NCI-H1092 (cell line): Measurements from ENCODE around the gene PARP16.

Source experiments
- DNase-seq: peaks from one replicate; lab custom pipeline; 2025; lab: John Stamatoyannopoulos, UW

PARP16 gene, protein sequence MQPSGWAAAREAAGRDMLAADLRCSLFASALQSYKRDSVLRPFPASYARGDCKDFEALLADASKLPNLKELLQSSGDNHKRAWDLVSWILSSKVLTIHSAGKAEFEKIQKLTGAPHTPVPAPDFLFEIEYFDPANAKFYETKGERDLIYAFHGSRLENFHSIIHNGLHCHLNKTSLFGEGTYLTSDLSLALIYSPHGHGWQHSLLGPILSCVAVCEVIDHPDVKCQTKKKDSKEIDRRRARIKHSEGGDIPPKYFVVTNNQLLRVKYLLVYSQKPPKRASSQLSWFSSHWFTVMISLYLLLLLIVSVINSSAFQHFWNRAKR

GRCh38 chr15:65286704-65287519 is at the start of gene PARP16:
Gene PARP16, minus strand, starts transcription at chr15:65286883. Its CDS starts 457 bp downstream, at chr15:65286426.
- DNase-seq: peak; percentile 81

GRCh38 chr15:65335278-65336055 is 48.8 kb upstream of the PARP16 start:
- no peak for DNase-seq

GRCh38 chr15:65334586-65335231 is 48.0 kb upstream of the PARP16 start:
- DNase-seq: no peak

DNA sequence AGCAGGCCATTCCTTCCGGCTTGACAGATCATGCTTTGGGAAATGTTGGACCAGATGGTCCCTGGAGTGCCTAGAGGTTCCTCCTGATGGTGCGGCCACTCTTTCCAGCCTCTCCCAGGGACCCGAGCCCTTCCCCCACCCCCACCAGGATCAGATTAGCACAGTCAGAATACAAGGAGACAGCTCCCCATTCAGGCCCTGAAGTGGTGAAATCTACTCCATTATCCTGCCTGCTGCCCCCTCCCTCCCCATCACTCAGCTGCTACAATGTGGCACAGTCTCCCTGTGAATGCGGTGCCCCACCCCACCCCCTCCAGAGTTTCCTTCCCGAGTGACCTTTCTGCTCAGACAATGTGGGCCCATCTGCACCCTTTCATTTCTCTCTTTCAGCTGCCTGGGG is 47.2 kb upstream of the PARP16 start:
- no peak for DNase-seq

DNA sequence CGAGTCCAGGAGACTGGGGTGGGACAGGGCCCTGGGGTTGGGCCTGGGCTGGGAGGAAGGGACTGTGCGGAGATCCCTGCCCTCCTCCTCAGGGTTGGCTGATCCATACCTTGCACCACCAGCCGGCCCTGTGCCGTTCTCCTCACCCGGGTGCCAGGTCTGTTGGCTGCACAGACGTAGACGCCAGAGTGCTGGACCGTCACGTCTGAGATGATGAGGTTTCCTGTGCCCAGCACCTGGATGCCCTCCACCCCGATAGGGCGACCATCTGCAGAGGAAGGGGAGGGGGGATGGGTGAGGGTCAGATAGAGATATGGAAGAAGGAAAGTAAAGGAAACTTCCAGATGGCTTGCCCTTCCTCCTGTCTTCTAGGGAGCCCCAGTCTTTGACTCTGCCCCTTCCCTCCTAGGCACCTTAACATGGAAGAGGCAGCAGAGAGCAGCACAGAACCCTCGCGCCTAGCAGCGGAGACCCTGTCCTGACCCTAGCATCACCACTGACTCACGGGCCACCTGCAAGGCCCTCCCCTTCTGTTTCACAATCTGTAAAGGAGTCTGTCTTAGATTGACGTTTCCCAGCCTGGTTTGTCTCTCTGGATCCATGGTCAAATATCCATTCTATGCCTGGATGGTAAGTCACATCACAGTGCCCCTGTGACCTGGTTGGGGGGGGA is 46.6 kb upstream of the PARP16 start:
- DNase-seq: no peak

DNA sequence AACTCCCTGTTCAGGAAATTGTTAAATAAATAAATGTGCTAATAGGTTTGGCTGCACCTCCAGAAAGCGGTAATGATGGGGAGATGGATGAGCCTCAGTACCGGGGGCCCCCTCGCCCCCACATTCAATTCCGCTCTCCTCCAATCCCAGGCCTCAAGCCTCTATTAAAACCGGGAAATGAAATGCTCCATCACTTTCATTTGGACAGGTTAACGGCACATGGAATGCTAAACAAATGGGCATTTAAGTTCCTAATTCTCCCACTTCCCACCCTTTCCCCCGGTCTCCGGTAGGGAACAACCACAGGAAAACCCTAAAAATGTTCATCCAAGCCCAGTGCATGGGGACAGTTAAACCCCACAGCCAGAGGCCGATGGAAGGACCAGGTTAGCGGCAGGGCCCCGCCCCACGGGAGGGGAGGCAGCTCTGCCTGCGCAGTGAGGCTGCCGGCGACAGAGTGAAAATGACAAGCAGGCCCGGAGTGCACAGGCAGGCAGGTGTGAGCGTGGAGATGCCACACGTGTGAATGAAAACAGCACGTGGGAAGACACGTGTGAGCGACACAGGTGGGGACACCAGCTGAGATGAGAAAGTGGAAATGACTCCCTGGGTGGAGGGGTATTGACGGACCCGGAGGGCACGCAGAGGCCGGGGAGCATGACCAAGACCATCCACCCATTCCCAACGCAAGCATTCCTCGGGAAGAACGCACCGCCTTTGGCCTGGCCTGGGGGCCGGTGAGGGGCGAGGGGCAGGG is 45.9 kb upstream of the PARP16 start:
- no peak for DNase-seq

DNA sequence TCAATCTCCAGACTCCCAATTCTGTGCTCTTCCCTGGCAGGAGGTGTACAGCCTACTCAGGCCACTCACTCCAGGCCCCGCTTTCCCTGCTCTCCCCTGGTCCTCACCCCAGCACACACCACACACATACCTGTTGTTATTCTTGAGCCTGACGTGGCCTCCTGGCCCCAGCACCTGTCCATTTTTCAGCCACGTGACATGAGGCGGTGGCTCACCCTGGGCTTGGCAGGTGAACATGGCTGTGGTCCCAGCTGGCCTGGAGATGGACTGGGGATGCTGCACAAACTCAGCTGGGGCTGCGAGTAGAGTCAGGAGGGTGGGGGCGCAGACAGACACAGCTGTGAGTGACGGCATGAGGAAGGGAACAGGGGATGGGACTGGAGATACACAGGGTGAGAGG is 45.1 kb upstream of the PARP16 start:
- no peak for DNase-seq

DNA sequence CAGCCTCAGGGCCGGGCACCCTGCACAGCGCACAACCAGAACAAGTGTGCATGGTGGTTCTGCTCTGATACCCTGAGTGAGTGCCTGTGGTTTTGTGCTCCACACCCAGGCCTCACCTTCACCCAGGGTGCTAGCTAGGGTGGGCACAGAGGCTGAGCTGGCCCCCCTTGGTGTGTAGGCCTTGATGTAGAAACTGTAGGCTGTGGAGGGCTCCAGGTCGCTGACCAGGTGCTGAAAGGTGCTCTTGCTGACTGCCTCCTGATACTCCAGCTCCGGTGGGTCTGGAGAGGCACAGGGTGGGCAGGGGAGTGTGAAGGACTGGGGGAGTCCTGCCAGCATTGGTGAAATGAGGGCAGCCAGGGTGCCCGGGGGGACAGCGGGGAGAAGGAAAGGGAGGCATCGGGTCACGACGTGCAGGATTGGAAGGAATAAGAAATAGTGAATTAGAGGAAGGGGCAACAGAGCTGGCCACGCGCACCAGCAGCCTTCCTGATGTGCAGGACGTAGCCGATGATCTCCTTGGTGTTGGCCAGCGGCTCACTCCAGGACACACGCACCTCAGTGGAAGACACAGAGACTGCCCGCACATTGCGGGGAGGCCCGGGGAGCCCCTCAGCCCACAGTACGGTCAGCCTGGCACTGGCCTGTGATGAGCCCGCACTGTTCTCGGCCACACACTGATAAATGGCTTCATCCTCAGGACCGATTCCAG is 44.4 kb upstream of the PARP16 start:
- no peak for DNase-seq

DNA sequence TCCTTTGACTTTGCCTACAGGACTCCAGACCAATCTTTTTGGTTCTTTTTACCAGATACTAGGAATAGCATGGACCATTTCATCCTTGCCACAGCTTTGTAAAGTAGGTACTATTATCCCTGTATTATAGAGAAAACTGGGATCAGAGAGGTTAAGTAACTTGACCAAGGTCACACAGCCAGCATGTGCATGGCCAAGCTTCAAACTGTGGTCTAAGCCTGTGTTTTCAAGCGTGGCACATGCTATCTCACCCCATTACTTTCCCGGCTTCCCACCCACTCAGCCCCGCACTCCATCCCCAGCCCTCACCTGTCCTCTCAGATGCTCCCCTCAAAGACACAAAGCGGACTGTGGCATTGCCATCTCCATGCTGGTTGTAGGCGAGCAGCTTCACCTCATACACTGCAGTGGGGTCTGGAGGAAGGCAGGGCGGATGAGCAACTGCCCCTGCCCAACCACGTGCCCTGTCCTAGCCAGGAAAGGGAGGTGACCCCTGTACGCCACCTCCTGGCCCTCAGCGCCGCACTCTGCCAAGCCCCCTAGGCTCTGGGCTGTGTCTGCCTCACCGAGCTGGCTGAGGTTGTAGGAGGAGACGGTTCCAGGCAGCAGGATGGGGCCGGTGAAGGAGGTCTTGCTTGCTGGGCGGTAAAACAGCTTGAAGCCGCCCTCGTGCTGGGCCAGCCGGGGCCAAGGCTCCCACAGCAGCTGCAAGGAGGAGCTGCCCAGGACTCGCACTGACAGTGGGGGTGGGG is 43.5 kb upstream of the PARP16 start:
- DNase-seq: no peak

GRCh38 chr15:65329288-65329983 is 42.8 kb upstream of the PARP16 start:
- DNase-seq: no peak

GRCh38 chr15:65328506-65329287 is 42.0 kb upstream of the PARP16 start:
- no peak for DNase-seq

DNA sequence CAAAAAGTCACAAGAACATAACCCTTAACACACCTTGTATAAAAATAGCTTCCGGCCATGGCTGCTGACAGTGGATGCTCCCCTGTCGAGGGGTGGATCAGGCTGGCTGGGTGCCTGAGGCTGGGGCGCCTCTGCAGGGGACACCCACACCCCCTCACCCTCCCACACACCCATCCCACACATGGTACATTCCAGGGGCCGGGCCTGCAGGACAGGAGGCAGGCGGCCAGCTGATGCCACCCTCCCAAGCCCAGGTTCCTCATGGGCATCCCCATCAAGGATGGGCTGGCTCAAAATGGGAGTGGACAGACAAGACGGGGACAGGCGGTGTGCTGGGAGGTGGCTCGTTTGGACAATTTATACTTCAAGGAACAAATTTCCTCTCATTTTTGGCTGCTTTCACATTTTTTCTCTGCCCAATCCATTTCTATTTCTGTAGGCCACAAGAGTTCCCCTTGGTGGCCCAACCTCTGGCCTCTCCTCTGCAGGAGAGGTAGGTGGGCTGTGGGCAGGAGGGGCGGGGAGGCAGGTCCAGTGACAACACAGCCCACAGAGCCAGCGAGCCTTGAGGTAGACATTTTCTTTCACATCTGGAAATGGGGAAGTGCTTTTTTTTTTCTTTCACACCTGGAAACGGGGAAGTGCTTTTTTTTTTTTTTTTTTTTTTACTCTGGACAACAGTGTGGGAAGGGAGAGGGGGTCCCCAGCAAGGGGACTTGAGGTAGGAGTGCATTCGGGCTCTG is 41.1 kb upstream of the PARP16 start:
- DNase-seq: no peak

- no peak for DNase-seq
Measured at GRCh38 chr15:65326818-65327217, 40.1 kb upstream of the PARP16 start.

GRCh38 chr15:65326117-65326526 is 39.4 kb upstream of the PARP16 start:
- no peak for DNase-seq

DNA sequence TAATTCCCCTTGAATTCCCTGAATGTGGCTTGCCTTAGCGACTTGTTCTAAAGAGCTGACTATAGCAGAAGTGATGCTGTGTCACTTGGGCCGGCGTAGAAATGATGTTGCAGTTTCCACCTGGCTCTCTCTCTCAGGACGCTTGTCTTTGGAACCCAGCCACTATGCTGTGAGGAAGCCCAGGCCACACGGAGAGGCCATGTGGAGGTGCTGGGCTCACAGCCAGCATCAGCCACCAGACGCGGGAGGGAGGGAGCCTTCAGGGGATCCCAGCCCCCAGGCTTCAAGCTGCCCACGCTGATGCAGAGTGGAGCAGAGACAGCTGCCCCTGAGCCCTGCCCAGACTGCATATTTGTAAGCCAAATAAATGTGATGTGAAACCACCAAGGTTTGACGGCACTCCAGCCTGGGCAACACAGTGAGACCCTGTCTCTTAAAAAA is 36.4 kb upstream of the PARP16 start:
- peak; percentile 89 for DNase-seq

DNA sequence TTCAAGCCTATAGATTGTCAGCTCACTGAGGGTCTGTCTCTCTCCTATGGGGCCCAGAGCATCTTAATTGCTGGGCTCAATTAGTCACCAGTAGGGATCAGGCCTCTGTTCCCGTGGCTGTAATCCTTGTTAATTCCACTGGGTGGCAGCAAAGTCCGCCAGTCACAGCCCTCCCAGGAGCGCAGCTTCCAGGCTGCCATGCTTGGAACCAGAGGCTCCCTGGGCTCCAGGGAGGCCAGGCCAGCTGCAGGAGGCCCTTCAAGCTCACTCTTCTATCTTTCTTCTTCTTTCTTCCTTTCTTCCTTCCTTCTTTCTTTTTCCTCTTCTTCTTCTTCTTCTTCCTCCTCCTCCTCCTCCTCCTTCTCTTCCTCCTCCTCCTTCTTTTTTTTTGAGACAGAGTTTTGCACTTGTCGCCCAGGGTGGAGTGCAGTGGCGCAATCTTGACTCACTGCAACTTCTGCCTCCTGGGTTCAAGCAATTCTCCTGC is 32.2 kb upstream of the PARP16 start:
- DNase-seq: peak; percentile 58

GRCh38 chr15:65312400-65312916 is 25.8 kb upstream of the PARP16 start:
- no peak for DNase-seq
